ENCODE data around the gene C10orf105.

DNA sequence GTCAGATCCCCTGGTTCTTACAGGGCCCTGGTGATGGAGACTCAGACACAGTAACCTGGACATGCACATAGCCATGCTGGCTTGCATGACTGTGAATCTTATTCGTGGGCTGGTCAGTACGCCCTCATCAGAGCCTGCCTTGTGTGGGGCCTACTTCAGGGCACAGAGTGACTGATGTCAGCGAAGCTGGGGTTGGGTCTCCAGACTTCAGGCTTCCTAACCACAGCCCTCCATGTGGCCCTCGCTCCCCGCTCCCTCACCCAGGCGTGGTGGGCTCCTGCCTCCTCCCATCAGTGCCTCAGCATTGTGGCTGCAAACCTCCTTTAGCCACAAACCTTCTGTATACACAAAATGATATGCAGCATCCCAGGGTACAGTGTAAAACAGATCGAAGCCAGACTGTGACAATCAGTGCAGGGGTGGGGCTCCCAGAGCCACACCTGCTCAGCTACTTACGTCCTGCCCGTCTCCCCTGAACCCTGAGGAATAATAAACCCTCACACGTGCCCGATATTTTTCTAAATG is 7.1 kb upstream of the C10orf105 start:
- TF ChIP-seq, protein P1, sequence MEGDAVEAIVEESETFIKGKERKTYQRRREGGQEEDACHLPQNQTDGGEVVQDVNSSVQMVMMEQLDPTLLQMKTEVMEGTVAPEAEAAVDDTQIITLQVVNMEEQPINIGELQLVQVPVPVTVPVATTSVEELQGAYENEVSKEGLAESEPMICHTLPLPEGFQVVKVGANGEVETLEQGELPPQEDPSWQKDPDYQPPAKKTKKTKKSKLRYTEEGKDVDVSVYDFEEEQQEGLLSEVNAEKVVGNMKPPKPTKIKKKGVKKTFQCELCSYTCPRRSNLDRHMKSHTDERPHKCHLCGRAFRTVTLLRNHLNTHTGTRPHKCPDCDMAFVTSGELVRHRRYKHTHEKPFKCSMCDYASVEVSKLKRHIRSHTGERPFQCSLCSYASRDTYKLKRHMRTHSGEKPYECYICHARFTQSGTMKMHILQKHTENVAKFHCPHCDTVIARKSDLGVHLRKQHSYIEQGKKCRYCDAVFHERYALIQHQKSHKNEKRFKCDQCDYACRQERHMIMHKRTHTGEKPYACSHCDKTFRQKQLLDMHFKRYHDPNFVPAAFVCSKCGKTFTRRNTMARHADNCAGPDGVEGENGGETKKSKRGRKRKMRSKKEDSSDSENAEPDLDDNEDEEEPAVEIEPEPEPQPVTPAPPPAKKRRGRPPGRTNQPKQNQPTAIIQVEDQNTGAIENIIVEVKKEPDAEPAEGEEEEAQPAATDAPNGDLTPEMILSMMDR (IDR thresholded peaks at IDR 0.05), result no peak
- TF ChIP-seq POLR2A (IDR thresholded peaks at IDR 0.05), result no peak

Measured in heart left ventricle (tissue), 13 donors.